ENCODE measurements around the gene SLC17A7. TPM values are rescaled to one million over a fixed set of nuclear protein-coding genes. Genes with fewer than 3 reads are reported as not detected.

The SLC17A7 gene
- total RNA-seq, 2 donors from 2014 or later = 0.20 to 0.33 TPM

DNA sequence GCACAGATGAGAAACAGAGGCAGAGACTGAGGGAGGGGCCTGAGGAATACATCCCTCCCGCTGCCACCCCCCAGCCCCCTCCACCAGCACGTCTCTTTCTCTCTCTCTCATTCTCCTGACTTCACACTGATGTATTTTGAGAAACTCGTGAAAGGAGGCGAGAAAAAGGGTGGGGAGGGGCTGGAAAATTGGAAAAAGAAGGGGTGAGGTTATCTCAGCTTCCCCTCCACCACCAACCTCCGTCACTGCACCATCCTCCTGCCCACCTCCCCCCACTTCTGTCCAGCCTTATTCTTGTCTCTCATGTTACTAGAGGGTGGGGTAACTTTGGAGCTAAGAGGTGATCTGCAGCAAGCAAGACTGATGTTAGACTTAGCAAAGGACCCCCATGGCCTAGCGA, 1.5 kb downstream of the SLC17A7 start:
- DNase-seq (ENCODE audit: low spot score in 2 of 2) (no peak), ATAC-seq (no peak)
- Mint-ChIP-seq H3K36me3 (no peaks in the 10 kb centered on the region), H3K27ac (no peak overlapping the region), H3K9me3 (no peaks in the 10 kb centered on the region)

DNA sequence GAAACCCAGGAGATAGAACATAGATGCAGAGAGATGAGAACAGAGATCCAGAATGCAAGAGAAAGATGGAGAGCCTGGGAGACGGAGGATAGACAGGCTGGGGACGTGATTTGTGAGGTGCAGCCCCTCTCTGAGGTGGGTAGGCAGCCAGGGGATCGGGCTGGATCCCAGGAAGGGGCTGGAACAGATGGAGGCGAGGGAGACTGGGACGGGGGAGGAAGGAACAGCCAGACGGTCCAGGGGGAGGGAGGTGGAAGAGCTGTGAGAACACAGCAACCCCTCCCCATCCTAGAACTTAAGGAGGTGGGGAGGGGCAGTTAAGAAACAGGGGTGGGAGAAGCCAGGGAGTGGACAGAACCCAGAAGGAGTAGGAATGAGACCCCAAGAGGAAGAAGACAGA, 3.1 kb downstream of the SLC17A7 start:
- Mint-ChIP-seq H3K9me3 (no peaks in the 10 kb centered on the region), H3K36me3 (no peaks in the 10 kb centered on the region), H3K27ac (no peak overlapping the region)
- DNase-seq (ENCODE audit: low spot score in 2 of 2) (no peak), ATAC-seq (no peak)

DNA sequence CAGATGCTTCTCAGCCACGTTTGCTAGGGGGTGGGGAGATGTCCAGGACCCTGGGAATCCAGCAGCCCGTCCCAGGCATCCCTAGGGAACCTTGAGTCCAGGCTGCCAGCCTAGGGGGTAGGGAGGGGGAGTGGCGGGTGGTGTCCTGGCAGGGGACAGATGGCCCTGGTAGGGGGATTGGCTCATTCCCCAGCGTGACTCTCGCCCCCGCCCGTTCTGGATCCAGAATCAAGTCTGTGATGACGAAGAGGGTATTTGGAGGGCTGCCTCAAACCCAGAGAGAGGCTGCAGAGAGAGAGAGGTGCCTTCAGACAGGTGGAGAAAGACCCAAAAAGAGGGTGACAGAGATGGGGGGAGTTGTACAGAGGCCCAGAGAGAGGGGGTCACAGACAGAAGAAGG, 4.1 kb downstream of the SLC17A7 start:
- ATAC-seq (no peak), DNase-seq (ENCODE audit: low spot score in 2 of 2) (no peak)
- Mint-ChIP-seq H3K36me3 (peaks cover 0 to 1% of the 10 kb centered on the region in 2 donors), H3K27ac (no peak overlapping the region), H3K9me3 (no peaks in the 10 kb centered on the region)

DNA sequence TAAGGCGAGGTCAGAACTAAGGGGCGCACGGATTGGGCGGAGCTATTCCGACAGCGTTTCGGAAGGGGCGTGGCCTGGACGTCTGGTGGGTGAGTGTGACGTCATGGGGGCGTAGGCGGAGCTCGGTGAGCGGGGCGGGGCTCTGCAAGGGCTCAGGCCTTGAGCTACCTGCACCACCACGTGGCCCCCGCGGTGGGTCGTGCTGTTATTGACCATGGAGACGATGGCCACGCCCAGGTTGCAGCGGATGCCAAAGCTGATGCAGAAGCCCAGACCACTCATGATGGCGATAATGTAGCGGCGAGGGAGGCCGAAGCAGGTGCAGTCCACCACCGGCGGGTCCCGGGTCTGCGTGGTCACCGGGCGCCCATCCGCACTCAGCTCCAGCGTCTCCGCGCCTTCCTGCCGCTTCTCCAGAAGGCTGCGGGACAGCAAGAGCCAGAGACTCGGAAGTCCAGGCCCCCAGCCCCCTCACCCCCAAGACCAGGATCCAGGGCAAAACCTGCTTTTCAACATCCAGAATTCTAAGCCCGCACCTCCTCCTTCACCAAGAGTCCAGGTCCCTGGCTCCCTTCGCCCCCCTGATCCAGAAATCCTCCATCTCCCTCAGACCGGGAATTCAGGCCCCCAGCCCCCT, 4.8 kb downstream of the SLC17A7 start:
- H3K9me3 Mint-ChIP-seq = no peaks in the 10 kb centered on the region
- no peak overlapping the region for H3K27ac Mint-ChIP-seq
- peak in 1 of 2 donors; percentile 33 for ATAC-seq
- H3K36me3 Mint-ChIP-seq = peaks cover 0 to 5% of the 10 kb centered on the region in 2 donors
- DNase-seq (ENCODE audit: low spot score in 2 of 2) = peak in 1 of 2 donors; percentile 68

DNA sequence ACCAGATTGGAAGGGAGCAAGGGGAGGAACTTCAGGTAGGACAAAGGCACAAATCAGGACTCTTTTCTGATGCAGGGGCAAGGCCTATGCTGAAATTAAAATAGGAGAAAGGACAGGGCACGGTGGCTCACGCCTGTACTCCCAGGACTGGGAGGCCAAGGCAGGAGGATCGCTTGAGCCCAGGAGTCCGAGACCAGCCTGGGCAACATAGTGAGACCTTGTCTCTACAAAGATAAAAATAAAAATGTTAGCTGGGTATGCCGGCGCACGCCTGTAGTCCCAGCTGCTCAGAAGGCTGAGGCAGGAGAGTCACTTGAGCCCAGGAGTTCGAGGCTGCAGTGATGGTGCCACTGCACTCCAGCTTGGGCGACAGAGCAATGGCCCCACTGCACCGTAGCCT, 5.7 kb downstream of the SLC17A7 start:
- no peak overlapping the region for H3K27ac Mint-ChIP-seq
- ATAC-seq = no peak
- H3K9me3 Mint-ChIP-seq = no peaks in the 10 kb centered on the region
- peaks cover 0 to 5% of the 10 kb centered on the region in 2 donors for H3K36me3 Mint-ChIP-seq
- no peak for DNase-seq (ENCODE audit: low spot score in 2 of 2)

DNA sequence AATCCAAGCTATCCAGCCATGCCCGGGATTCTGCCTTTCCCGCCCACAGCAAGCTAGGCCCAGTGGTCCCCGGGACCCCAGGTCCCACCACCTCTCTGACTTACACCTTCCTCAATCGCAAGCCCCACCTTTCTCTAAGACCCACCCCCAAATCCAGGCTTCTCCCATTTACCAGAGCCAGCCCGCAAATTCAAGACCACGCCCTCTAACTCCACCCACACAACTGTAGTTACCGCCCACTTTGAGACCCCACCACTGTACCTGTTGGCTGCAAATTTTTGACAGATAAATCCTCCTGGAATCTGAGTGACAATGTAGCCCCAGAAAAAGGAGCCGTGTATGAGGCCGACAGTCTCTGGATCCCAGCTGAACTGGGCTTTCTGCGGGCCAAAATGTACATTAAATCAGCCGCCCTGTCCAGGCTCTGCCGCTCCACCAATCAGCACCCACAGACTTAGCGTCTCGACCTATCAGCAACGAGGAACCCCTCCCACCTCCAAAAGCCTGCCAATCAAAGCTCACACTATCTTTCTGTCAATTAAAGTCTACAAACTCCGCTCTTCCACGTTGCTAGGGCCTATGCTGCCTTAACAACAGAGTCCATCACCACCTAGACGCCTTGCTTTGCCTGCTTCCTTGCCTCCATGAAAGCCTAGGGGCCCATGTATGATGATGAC, 6.3 kb downstream of the SLC17A7 start:
- Mint-ChIP-seq H3K36me3 (peaks cover 0 to 5% of the 10 kb centered on the region in 2 donors), H3K27ac (no peak overlapping the region), H3K9me3 (no peaks in the 10 kb centered on the region)
- no peak for ATAC-seq
- DNase-seq (ENCODE audit: low spot score in 2 of 2) = no peak

DNA sequence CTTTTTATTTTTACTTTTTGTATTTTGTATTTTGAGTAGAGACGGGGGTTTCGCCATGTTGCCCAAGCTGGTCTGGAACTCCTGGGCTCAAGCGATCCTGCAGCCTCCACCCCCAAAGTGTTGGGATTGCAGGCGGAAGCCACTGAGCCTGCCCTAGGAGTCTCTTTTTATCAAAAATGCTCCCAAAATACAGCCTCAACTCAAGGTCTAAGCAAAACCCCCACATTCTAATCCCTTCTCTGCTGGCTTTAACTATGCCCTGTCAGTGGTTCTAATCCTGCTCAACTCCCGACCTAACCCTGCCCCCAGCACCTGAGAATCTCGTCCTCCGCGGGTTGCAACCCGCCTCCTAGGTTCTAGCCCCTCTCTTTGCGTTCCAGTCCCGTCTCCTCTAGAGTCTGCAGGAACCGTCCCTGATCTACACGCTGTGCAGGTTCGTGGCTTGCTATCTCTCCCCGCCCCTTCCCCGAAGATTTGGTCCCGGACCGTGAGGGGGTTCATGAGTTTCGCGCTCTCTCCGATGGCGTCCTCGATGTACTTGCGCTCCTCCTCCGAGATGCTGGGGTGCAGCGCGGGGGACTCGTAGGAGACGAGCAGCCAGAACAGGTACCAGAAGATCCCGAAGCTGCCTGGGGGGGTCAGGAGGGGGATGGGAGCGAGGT, 8.0 kb downstream of the SLC17A7 start:
- no peak overlapping the region for H3K27ac Mint-ChIP-seq
- no peak for ATAC-seq
- DNase-seq (ENCODE audit: low spot score in 2 of 2) = no peak

DNA sequence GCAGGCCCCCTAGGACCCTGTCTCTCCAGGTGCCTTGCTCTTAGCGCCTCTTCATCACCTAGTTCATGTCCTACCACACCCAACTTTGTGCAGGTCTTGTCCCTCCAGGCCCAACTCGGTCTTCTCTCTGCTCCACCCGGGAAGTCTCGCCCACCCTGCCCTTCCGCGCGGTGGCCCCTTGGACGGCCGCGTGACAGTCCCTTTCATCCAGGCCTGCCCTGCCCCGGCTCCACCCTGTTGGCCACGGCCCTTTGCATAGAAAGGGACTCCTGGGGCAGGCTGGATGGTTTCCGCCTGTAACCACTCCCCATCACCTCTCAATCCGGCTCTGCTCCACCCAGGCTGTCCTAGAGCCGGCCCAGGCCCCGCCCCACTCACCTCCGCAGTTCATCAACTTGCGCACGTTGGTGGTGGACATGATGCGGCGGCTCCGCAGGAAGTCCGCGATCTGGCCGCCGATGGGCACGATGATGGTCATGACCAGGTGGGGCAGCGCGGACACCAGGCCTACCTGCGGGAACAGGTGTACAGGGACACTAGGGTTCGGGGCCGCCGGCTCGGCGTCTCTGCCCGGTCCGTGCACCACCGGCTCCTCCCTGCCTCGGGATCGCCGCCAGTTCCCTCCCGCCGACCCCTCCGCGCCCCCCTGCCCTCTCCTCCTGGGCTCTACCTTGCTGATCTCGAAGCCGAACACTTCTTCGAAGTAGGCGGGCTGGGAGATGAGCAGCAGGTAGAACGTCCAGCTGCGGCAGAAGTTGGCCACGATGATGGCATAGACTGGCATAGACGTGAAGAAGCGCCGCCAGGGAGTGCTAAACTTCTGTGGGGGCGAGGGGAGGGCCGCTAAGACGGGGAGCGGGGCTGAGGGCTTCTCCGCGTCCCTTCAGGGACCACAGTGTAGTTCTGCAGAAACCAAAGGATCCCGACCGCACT, 8.9 kb downstream of the SLC17A7 start:
- Mint-ChIP-seq H3K36me3 (peaks cover 5 to 6% of the 10 kb centered on the region in 2 donors), H3K27ac (no peak overlapping the region), H3K9me3 (no peaks in the 10 kb centered on the region)
- ATAC-seq (peak in 1 of 2 donors; percentile 61), DNase-seq (ENCODE audit: low spot score in 2 of 2) (no peak)

More for the DNA sequence above, 8.0 kb downstream of the SLC17A7 start:
- H3K9me3 Mint-ChIP-seq = no peaks in the 10 kb centered on the region
- peaks cover 5 to 6% of the 10 kb centered on the region in 2 donors for H3K36me3 Mint-ChIP-seq

DNA sequence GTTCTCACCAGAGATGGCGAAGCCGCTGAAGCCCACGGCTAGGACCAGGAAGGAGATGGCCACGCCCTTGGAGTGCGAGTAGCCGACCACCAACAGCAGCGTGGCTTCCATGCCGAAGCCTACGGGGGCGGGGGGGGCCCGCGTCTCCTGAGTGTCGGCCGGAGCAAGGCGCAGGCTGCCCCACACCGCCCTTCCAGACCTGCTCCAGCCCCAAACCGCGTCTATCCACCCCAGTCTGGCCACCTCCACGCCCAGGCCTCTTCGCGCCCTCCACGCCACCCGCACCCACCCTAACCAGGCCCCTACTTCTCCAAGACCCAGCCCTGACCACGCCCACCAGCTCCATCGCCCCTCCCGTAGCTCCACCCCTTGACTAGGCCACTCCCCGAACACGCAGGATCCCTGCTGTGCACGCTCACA, 10.0 kb downstream of the SLC17A7 start:
- DNase-seq (ENCODE audit: low spot score in 2 of 2) (peak in 1 of 2 donors; percentile 51), ATAC-seq (no peak)
- Mint-ChIP-seq H3K9me3 (no peaks in the 10 kb centered on the region), H3K27ac (no peak overlapping the region), H3K36me3 (peaks cover 5 to 15% of the 10 kb centered on the region in 2 donors)

DNA sequence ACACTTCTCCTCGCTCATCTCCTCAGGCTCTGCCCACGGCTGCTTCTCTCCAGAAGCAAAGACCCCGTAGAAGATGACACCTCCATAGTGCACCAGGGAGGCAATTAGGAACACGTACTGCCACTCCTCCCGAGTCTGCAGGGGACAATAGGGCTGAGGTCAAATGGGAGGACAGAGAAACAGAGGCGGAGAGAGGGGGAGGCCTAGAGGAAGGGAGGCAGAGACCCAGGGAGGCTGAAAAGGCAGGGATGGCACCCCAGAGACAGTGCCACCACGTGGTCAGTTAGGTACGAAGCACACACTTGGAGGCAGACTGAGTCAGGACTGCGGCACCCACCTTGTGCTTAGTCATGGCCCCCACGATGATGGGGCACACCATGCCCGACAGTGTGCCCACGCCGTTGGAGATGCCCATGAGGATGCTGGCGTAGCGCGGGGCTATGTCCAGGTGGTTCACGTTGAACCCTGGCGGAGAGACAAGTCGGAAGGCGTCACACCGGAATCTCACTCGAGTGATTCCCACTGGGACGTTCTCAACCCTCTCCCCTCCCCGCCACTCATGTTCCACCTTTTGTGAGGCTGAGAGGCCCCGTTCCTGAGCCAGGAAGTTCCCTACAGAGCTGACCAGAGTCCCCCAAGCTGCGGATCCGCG, 10.5 kb downstream of the SLC17A7 start:
- ATAC-seq = peak; percentile 56 to 61

DNA sequence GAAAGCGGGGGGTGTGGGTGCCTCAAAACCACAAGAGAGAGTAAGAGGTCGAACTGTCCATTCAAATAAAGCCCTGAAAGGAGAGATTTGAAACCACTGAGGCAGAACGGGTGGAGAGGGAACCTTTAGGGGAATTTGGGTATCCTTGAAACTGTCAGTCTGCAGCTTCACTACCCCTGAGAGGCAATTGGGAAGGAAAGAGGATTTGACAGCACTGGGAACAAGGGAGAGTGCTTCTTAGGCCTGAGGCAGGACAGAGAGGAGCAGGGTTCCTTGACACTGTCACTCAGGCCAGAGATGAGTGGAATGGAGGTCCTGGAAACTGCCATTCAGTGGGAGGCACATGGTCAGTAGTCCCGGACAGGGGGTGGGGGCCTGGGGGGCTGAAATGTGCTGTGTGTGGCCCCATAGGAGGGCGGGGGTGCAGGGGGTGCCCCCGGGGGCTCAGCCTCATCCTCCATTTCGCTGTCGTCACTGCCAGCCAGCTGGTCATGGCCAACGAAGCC, 11.1 kb downstream of the SLC17A7 start:
- Mint-ChIP-seq H3K9me3 (no peaks in the 10 kb centered on the region), H3K36me3 (peaks cover 5 to 18% of the 10 kb centered on the region in 2 donors), H3K27ac (no peak overlapping the region)
- peak in 1 of 2 donors; percentile 17 for ATAC-seq
- DNase-seq (ENCODE audit: low spot score in 2 of 2) = no peak

More for the DNA sequence above, 10.5 kb downstream of the SLC17A7 start:
- Mint-ChIP-seq H3K9me3 (no peaks in the 10 kb centered on the region), H3K36me3 (peaks cover 5 to 18% of the 10 kb centered on the region in 2 donors), H3K27ac (no peak overlapping the region)
- no peak for DNase-seq (ENCODE audit: low spot score in 2 of 2)

DNA sequence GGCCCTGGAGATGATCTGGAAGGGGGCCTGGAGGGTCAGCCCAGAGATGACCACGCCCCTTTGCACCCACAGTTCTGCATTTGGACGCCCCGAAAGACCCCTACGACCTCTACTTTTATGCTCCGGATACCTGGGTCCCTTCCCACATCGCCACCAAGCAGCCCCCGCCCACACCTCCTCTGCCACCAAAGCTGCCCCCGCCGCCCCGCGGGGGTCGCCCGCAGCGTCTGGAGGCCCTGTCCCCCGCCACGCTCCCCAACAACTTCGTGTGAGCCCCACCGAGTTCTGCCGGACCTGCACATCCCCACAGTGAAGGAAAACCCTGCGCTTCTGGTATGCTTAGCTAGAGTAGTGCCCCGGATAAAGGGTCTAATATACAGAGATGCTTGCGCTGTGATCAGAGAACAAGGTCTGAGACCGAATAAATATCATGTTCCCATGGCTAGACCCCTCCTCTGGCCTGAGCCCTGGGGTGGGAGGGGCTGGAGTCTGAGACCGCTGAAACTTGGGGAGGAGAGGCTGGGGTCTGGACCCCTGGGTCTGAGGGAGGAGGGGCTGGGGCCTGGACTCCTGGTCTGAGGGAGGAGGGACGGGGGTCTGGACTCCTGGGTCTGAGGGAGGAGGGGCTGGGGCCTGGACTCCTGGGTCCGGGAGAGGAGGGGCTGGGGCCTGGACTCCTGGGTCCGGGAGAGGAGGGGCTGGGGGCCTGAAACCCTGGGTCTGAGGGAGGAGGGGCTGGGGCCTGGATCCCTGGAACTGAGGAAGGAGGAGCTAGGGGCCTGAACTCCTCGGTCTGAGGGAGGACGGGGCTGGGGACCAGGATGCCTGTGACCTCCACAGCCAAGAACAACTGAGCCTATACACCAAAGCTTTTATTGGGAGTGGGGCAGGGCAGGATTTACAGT, 12.5 kb downstream of the SLC17A7 start:
- Mint-ChIP-seq H3K9me3 (no peaks in the 10 kb centered on the region), H3K36me3 (peaks cover 5 to 18% of the 10 kb centered on the region in 2 donors), H3K27ac (no peak overlapping the region)
- DNase-seq (ENCODE audit: low spot score in 2 of 2) (no peak), ATAC-seq (no peak)

DNA sequence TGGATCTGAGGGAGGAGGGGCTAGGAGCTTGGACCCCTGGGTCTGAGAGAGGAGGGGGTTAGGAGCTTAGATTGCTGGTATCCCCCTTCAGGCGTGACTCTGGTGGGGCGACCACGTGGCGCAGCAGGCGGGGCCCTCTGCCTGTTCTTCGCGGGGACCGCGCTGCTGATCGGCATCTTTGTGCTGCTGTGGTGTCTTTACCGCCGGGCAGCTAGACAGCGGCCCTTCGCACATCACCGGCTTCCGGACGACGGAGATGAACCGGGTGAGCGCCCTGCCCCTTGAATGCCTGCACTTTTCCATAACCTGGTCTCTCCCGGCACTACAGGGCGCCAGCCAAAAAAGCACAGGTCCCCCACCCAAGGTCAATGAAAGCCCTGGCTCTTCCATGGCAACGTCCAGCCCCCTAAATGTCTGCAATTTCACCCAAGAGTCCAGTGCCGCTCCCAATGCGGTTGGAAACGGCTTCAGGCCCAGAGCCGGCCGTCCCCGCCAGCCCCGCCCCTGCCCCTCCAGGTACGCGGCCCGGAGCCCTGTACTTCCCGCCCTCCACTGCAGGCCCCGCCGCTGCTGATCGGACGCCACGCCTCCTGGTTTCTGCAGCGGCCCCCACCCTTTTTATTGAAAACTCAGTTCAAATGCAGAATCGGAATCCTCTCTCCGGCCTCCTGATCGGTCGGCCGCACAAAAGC, 13.3 kb downstream of the SLC17A7 start:
- Mint-ChIP-seq H3K27ac (no peak overlapping the region), H3K36me3 (peaks cover 5 to 18% of the 10 kb centered on the region in 2 donors), H3K9me3 (no peaks in the 10 kb centered on the region)
- ATAC-seq (peak in 1 of 2 donors; percentile 37), DNase-seq (ENCODE audit: low spot score in 2 of 2) (no peak)

DNA sequence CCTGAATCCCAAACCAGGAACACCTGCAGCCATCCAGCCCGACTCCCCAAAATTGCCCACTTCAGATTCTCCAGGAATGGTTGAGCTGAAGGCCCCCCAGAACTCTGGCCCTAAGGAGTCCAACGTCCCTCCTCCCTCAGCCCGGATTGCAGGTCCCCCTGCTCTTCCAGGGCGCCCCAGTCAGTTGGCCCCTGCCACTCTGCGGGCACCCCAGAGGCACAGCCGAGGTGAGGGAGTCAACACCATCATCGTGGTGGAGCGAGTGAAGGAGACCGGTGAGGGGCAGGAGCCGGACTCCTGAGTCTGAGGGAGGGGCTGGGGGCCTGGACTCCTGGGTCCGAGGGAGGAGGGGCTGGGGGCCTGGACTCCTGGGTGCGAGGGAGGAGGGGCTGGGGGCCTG, 14.0 kb downstream of the SLC17A7 start:
- no peak for ATAC-seq
- no peaks in the 10 kb centered on the region for H3K9me3 Mint-ChIP-seq

More for the DNA sequence above, 14.0 kb downstream of the SLC17A7 start:
- DNase-seq (ENCODE audit: low spot score in 2 of 2) = no peak
- H3K36me3 Mint-ChIP-seq = peaks cover 5 to 18% of the 10 kb centered on the region in 2 donors
- no peak overlapping the region for H3K27ac Mint-ChIP-seq
